GM12873 (cell line): ENCODE data around the gene TAF7.

Experiments used
- CTCF ChIP-seq: IDR thresholded peaks from 2 replicates; pipeline ENCODE4 v1.5.1; 2012; ENCODE audit warnings: low read depth, mild to moderate bottlenecking, moderate library complexity, low read length, control low read depth; ENCODE audit not compliant: insufficient read depth; ENCODE audit errors: missing control alignments

TAF7 gene

GRCh38 chr5:141326088-141326854, 5.7 kb upstream of the TAF7 start:
- peak; percentile 49 for TF ChIP-seq CTCF

GRCh38 chr5:141322261-141322660, 1.7 kb upstream of the TAF7 start:
- no peak for TF ChIP-seq CTCF

DNA sequence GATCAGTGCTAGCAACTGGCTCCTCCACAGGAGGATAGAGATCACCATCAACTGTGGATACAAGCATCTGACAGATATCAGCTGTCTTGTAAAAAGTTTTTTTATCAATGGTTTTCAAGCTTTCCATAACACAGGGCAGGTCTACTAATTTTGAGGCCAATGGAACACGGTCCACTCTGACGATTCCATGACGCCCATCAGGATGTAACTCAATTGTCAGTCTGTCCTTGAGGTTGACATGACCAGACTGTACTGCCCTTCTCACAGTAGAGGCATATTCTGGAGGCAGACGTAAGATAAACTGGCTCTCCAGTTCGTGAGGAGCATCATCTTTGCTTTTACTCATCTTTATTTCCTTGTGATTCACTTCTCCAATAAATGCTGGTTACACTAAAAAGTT, 885 bp downstream of the TAF7 start:
- TF ChIP-seq CTCF: no peak

- TF ChIP-seq CTCF: no peak
Measured at GRCh38 chr5:141319202-141319601, 1.4 kb downstream of the TAF7 start.

DNA sequence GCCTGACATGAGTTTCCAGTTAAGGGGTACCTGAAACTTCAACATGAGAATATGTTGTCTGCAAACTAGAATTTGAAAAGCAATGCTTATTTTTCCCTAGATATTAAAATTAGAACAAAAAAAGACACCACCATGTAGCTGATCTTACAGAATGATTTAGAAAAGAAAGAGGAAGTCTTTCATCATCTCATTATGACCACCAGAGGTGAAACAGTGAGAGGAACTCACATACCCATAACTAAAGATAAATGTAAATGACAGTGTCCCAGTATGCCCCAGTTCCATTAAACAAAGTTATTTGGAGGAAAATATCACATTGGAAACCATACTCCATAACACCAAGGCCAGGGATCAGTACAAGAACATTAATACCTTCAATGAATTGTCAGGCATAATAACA, 6.9 kb downstream of the TAF7 start:
- TF ChIP-seq CTCF: no peak

GRCh38 chr5:141306630-141307029, 14.0 kb downstream of the TAF7 start:
- TF ChIP-seq CTCF: no peak

GRCh38 chr5:141303756-141304155, 16.8 kb downstream of the TAF7 start, which contains the start of gene SLC25A2:
Gene SLC25A2 (minus strand): TSS chr5:141304049. CDS start chr5:141303865, 184 bp downstream.
- TF ChIP-seq CTCF: no peak
